ENCODE results near the gene LRRC75B. TPM values are rescaled to one million over a fixed set of nuclear protein-coding genes. Genes with fewer than 3 reads are reported as not detected.
A peak's percentile ranks its signal among the peaks of the same experiment; 100 is the strongest.

The LRRC75B gene
- total RNA-seq, 1 experiment from 2014 or later, result 18.1 TPM

- Histone ChIP-seq H2BK15ac (ENCODE audit: low read depth, low read length) (no peak overlapping the region), H2BK120ac (ENCODE audit: low read depth, low read length, poor library complexity, severe bottlenecking) (no peak overlapping the region), H3K23me2 (ENCODE audit: insufficient read length, low read depth, low read length, poor library complexity, severe bottlenecking) (no peaks in the 10 kb centered on the region), H2BK20ac (ENCODE audit: low read depth, low read length, poor library complexity, severe bottlenecking) (no peak overlapping the region), H3K27me3 (ENCODE audit: insufficient read depth, low read length) (no peaks in the 10 kb centered on the region), H3K4me2 (ENCODE audit: insufficient read depth, insufficient read length, low read length) (no peak overlapping the region), H3T11ph (ENCODE audit: low read length) (no peak overlapping the region), H4K91ac (ENCODE audit: insufficient read length, low read depth, low read length) (no peak overlapping the region), H3K79me1 (ENCODE audit: insufficient read depth, low read depth, low read length, poor library complexity, severe bottlenecking) (no peaks in the 10 kb centered on the region), H2BK5ac (ENCODE audit: insufficient read length, low read length) (no peak overlapping the region), H4K8ac (replicated peaks; ENCODE audit: insufficient read length, low read depth, low read length) (no peak overlapping the region), H2AK5ac (ENCODE audit: insufficient read length, low read length) (no peak overlapping the region), H3K56ac (ENCODE audit: insufficient read length, low read depth, low read length) (no peak overlapping the region), H3K79me2 (ENCODE audit: insufficient read depth, low read length) (no peaks in the 10 kb centered on the region), H3K9ac (ENCODE audit: extremely low read depth, insufficient read length, low read length) (no peak overlapping the region), H2AFZ (ENCODE audit: low read length) (no peak overlapping the region), H4K20me1 (ENCODE audit: control insufficient read depth, insufficient read depth, insufficient read length) (no peaks in the 10 kb centered on the region), H3K27ac (ENCODE audit: insufficient read length, low read depth, low read length) (no peak overlapping the region), H3K23ac (ENCODE audit: insufficient read length, low read depth, low read length) (no peak overlapping the region), H3K18ac (ENCODE audit: insufficient read length, low read depth, low read length) (no peak overlapping the region), H3K4me1 (ENCODE audit: insufficient read depth, low read length) (no peaks in the 10 kb centered on the region), H4K5ac (ENCODE audit: insufficient read length, low read depth, low read length) (no peak overlapping the region), H2BK12ac (ENCODE audit: insufficient read length, low read depth, low read length) (no peak overlapping the region), H3K14ac (ENCODE audit: insufficient read depth, low read length) (no peak overlapping the region), H3K4ac (ENCODE audit: low read depth, low read length) (no peak overlapping the region), H3K9me3 (ENCODE audit: control insufficient read depth, low read depth, low read length) (no peaks in the 10 kb centered on the region)
- Mint-ChIP-seq H3K27ac (no peak overlapping the region), H3K4me3 (peak overlapping the region; percentile 24 to 54; a peak in 2 of 5 replicates), H3K36me3 (ENCODE audit: insufficient read depth in 1 of 3, low read depth in 3 of 3) (peaks cover 0 to 8% (median 7%) of the 10 kb centered on the region in 3 experiments; a peak in 3 of 7 replicates), H3K27me3 (ENCODE audit: low read depth) (no peaks in the 10 kb centered on the region), H3K9me3 (no peaks in the 10 kb centered on the region), H3K4me1 (peaks cover 5 to 26% of the 10 kb centered on the region in 2 experiments)
- DNase-seq, result no peak
- no CpG with 5 or more reads among the region's 6 CpGs for WGBS (ENCODE audit: extremely low coverage, insufficient read length, low lambda C conversion rate)
- no peak for TF ChIP-seq CTCF (conservative IDR thresholded peaks at IDR 0.05)
These were observed 1.5 kb downstream of the LRRC75B start for GRCh38 chr22:24591286-24591830.

All from H9 (cell line).